Neural progenitor cell (in vitro differentiated cells): ENCODE results near the gene PA2G4.

Experiments used
- EZH2 ChIP-seq: fragments of 200-600 bp; sonication (generic); IDR thresholded peaks from 2 replicates; pipeline ENCODE4 v1.6.1; 2017; ENCODE audit warnings: antibody characterized with exemption, mild to moderate bottlenecking, moderate library complexity
- EZH2phosphoT487 ChIP-seq: fragments of 200-600 bp; sonication (generic); IDR thresholded peaks from 2 replicates; pipeline ENCODE4 v1.6.1; 2017; ENCODE audit warnings: antibody characterized with exemption
- TF ChIP-seq, protein P1 (sequence below): fragments of 200-600 bp; sonication (generic); IDR thresholded peaks from 2 replicates; pipeline ENCODE4 v1.5.1; 2017; ENCODE audit warnings: antibody characterized with exemption, mild to moderate bottlenecking

GRCh38 chr12:56074396-56074795, 30.0 kb upstream of the PA2G4 start:
- TF ChIP-seq EZH2 (no peak), EZH2phosphoT487 (no peak)
- TF ChIP-seq, protein P1, sequence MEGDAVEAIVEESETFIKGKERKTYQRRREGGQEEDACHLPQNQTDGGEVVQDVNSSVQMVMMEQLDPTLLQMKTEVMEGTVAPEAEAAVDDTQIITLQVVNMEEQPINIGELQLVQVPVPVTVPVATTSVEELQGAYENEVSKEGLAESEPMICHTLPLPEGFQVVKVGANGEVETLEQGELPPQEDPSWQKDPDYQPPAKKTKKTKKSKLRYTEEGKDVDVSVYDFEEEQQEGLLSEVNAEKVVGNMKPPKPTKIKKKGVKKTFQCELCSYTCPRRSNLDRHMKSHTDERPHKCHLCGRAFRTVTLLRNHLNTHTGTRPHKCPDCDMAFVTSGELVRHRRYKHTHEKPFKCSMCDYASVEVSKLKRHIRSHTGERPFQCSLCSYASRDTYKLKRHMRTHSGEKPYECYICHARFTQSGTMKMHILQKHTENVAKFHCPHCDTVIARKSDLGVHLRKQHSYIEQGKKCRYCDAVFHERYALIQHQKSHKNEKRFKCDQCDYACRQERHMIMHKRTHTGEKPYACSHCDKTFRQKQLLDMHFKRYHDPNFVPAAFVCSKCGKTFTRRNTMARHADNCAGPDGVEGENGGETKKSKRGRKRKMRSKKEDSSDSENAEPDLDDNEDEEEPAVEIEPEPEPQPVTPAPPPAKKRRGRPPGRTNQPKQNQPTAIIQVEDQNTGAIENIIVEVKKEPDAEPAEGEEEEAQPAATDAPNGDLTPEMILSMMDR = no peak
